Femur (tissue), 1 donor: ENCODE measurements around the gene AP4M1.
"Not testable (repeated sequence)": the region's sequence is repeated elsewhere in the genome, so short reads cannot be mapped to it uniquely, and the experiment has no call there.

Experiments
- DNase-seq: peaks from one replicate; pipeline ENCODE4 v3.0.0-alpha.2; 2017

AP4M1 gene

GRCh38 chr7:100132697-100133151, 31.3 kb downstream of the AP4M1 start:
- peak; percentile 70 for DNase-seq

- DNase-seq, result no peak
Observed at GRCh38 chr7:100137851-100138760, 36.7 kb downstream of the AP4M1 start.

- no peak for DNase-seq
Observed at GRCh38 chr7:100141555-100141949, 40.1 kb downstream of the AP4M1 start.

GRCh38 chr7:100142461-100142860, 41.0 kb downstream of the AP4M1 start:
- DNase-seq, result no peak

- DNase-seq, result not testable (repeated sequence)
Observed at GRCh38 chr7:100146350-100146749, 44.9 kb downstream of the AP4M1 start.

GRCh38 chr7:100147278-100147677, 45.8 kb downstream of the AP4M1 start:
- no peak for DNase-seq

- no peak for DNase-seq
Observed at GRCh38 chr7:100148225-100148558, 46.7 kb downstream of the AP4M1 start.

GRCh38 chr7:100148559-100149328, 47.3 kb downstream of the AP4M1 start, which contains the start of gene LAMTOR4:
LAMTOR4 (plus strand) TSS chr7:100148918; CDS start chr7:100148973, 55 bp downstream.
- DNase-seq, result peak; percentile 99

- no peak for DNase-seq
Observed at GRCh38 chr7:100152404-100152803, 51.0 kb downstream of the AP4M1 start.

GRCh38 chr7:100152937-100153666, 51.7 kb downstream of the AP4M1 start:
- DNase-seq, result no peak

- DNase-seq, result peak; percentile 23
Observed at GRCh38 chr7:100153708-100154535, 52.5 kb downstream of the AP4M1 start.

GRCh38 chr7:100154651-100155491, 53.4 kb downstream of the AP4M1 start:
- peak; percentile 21 for DNase-seq

- no peak for DNase-seq
Observed at GRCh38 chr7:100155553-100156317, 54.3 kb downstream of the AP4M1 start.

- no peak for DNase-seq
Observed at GRCh38 chr7:100156331-100157068, 55.1 kb downstream of the AP4M1 start.

- DNase-seq, result no peak
Observed at GRCh38 chr7:100157069-100157333, 55.6 kb downstream of the AP4M1 start.

- no peak for DNase-seq
Observed at GRCh38 chr7:100157334-100158228, 56.1 kb downstream of the AP4M1 start.
